Ishikawa (cell line): ENCODE measurements around the gene DACH1.

Experiments
- CEBPB ChIP-seq: IDR thresholded peaks from 2 replicates; pipeline ENCODE4 v1.6.1; 2012
- CREB1 ChIP-seq: IDR thresholded peaks from 2 replicates; pipeline ENCODE4 v1.6.1; 2012; ENCODE audit warnings: low read depth
- EGR1 ChIP-seq: IDR thresholded peaks from 2 replicates; pipeline ENCODE4 v1.6.1; 2012
- EP300 ChIP-seq: IDR thresholded peaks from 2 replicates; pipeline ENCODE4 v1.6.1; 2012; ENCODE audit warnings: borderline replicate concordance
- FOXM1 ChIP-seq: IDR thresholded peaks from 2 replicates; pipeline ENCODE4 v1.6.1; 2012; ENCODE audit warnings: low read depth, borderline replicate concordance
- NFIC ChIP-seq: IDR thresholded peaks from 2 replicates; pipeline ENCODE4 v1.6.1; 2012
- RAD21 ChIP-seq: IDR thresholded peaks from 2 replicates; pipeline ENCODE4 v1.6.1; 2012; ENCODE audit warnings: low read depth
- TAF1 ChIP-seq: IDR thresholded peaks from 2 replicates; pipeline ENCODE4 v1.6.1; 2012; ENCODE audit warnings: low read depth, mild to moderate bottlenecking
- TCF12 ChIP-seq: IDR thresholded peaks from 2 replicates; pipeline ENCODE4 v1.6.1; 2012; ENCODE audit warnings: low read depth
- TEAD4 ChIP-seq: IDR thresholded peaks from 2 replicates; pipeline ENCODE4 v1.6.1; 2012
- YY1 ChIP-seq: IDR thresholded peaks from 2 replicates; pipeline ENCODE4 v1.6.1; 2012; ENCODE audit warnings: low read depth
- ZBTB7A ChIP-seq: IDR thresholded peaks from 2 replicates; pipeline ENCODE4 v1.6.1; 2012; ENCODE audit warnings: low read depth
- TF ChIP-seq, protein P1 (sequence below): IDR thresholded peaks from 2 replicates; pipeline ENCODE4 v1.6.1; 2012
- TF ChIP-seq, protein P2 (sequence below): IDR thresholded peaks from 2 replicates; pipeline ENCODE4 v1.6.1; 2012; ENCODE audit warnings: low read depth, mild to moderate bottlenecking
- TF ChIP-seq, protein P3 (sequence below): IDR thresholded peaks from 2 replicates; pipeline ENCODE4 v1.6.1; 2012

Gene DACH1

DNA sequence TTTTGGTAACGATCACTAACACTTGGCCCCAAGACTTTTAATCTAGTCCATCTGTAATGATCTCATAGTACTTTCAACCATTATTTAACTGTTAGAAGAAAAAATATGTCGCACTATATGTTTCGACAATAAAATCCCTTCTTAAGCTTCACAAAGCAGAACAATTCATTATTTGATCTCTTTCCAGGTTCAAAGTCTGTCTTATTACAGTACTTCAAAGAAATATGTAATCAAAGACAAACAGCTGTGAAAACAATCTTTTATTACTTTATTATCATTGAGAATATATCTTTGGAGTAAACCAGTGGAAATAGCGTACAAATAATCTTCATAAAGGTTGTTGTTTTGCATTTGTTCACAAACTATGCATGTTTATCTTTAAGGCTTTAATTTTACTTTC lies 93.5 kb downstream of the DACH1 start:
- no peak for TF ChIP-seq ZBTB7A

DNA sequence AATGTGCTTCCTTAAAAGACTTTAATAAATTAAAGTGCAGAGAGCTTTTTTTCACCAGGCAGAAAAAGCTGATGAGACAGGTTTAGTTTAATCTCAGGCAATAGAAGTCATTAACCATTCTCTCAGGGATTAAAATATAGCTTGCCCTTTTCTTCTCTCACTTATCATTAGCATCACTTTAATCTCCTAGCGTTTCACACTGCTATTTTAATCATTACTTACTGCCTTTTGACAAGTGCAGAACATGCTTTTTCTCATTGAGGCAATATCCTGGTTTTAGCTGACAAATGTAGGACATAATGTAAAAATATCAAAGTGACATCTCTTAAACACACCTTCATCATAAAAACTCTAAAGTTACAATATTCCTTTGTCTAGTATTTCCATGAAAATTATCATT lies 94.6 kb downstream of the DACH1 start:
- TF ChIP-seq CREB1 (no peak), FOXM1 (no peak), NFIC (no peak), RAD21 (no peak), CEBPB (no peak), EGR1 (no peak), YY1 (no peak), EP300 (no peak), ZBTB7A (no peak), TCF12 (no peak), TAF1 (no peak), TEAD4 (no peak)
- TF ChIP-seq, protein P1, sequence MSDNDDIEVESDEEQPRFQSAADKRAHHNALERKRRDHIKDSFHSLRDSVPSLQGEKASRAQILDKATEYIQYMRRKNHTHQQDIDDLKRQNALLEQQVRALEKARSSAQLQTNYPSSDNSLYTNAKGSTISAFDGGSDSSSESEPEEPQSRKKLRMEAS, result no peak
- TF ChIP-seq, protein P2, sequence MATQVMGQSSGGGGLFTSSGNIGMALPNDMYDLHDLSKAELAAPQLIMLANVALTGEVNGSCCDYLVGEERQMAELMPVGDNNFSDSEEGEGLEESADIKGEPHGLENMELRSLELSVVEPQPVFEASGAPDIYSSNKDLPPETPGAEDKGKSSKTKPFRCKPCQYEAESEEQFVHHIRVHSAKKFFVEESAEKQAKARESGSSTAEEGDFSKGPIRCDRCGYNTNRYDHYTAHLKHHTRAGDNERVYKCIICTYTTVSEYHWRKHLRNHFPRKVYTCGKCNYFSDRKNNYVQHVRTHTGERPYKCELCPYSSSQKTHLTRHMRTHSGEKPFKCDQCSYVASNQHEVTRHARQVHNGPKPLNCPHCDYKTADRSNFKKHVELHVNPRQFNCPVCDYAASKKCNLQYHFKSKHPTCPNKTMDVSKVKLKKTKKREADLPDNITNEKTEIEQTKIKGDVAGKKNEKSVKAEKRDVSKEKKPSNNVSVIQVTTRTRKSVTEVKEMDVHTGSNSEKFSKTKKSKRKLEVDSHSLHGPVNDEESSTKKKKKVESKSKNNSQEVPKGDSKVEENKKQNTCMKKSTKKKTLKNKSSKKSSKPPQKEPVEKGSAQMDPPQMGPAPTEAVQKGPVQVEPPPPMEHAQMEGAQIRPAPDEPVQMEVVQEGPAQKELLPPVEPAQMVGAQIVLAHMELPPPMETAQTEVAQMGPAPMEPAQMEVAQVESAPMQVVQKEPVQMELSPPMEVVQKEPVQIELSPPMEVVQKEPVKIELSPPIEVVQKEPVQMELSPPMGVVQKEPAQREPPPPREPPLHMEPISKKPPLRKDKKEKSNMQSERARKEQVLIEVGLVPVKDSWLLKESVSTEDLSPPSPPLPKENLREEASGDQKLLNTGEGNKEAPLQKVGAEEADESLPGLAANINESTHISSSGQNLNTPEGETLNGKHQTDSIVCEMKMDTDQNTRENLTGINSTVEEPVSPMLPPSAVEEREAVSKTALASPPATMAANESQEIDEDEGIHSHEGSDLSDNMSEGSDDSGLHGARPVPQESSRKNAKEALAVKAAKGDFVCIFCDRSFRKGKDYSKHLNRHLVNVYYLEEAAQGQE, result no peak
- TF ChIP-seq, protein P3, sequence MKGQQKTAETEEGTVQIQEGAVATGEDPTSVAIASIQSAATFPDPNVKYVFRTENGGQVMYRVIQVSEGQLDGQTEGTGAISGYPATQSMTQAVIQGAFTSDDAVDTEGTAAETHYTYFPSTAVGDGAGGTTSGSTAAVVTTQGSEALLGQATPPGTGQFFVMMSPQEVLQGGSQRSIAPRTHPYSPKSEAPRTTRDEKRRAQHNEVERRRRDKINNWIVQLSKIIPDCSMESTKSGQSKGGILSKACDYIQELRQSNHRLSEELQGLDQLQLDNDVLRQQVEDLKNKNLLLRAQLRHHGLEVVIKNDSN, result no peak

DNA sequence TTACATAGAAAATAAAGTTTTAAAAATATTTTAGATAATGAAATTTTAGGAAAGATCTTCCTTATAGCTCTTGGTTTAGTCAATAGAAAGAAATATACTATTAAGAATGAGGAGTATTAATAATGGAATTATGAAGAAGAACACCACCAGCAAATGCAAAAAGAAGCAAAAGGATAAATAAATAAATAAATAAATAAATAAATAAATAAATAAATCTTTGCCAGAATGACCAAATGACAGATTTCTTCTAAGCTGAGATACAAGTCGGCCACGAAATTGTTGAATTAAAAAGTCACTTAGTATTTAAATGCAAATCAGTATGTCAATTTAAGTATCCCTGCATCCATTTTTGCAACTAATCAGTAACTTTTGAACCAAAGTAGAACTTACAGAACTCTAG lies 95.9 kb downstream of the DACH1 start:
- TF ChIP-seq RAD21 (no peak), FOXM1 (no peak), TCF12 (no peak), CREB1 (no peak), YY1 (no peak), EP300 (no peak), NFIC (no peak), TAF1 (no peak), ZBTB7A (no peak), TEAD4 (no peak)
- TF ChIP-seq, protein P2, result no peak
- TF ChIP-seq, protein P1, result no peak

DNA sequence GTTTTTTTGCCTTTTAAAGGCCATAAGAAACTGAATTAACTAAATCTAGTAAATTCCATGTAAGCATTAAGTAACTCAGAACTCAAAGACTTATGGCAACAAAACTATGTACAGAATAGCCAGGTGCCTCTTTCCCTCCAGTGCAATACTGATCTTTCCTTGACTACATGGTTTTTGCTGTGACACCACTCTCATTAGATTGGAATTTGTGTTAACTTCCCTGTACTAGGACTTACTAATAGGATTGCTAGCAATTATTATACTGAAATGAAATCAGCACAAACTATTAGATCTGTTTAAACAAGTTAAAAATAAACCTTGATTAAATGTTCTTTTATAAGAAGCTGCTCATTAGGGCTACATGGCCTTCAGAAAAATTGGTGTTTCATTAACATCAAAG lies 96.3 kb downstream of the DACH1 start:
- TF ChIP-seq CREB1 (no peak), ZBTB7A (no peak), CEBPB (no peak), YY1 (no peak), TCF12 (no peak), NFIC (no peak), EP300 (no peak), TEAD4 (no peak), RAD21 (no peak), TAF1 (no peak)
- TF ChIP-seq, protein P2, result no peak
- TF ChIP-seq, protein P1, result no peak
- TF ChIP-seq, protein P3, result no peak

DNA sequence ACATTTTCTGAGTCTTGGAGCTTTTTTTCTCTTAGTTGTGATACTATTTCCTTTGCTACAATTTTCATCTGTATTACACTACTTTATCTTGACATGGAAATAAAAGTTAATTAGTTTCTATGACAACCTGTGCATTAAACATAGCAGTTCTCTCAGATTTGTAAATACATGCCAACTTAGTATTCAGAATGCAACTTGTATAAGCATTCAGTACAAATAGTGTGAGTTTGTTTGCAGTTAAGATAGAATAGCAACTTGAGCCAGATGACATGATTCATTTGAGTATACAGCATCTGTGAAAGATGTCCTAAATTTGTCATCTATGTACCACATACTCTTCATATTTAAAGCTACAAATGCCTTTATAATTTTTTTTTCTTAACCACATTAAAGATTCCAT lies 98.1 kb downstream of the DACH1 start:
- TF ChIP-seq YY1, result no peak
- no peak for TF ChIP-seq TEAD4
- no peak for TF ChIP-seq TCF12
- TF ChIP-seq CEBPB, result no peak
- TF ChIP-seq NFIC, result no peak
- TF ChIP-seq EP300, result no peak
- no peak for TF ChIP-seq TAF1
- TF ChIP-seq FOXM1, result no peak
- TF ChIP-seq RAD21, result no peak
- TF ChIP-seq CREB1, result no peak
- TF ChIP-seq ZBTB7A, result no peak
- TF ChIP-seq EGR1, result no peak
- TF ChIP-seq, protein P1, result no peak
- TF ChIP-seq, protein P2, result no peak
- TF ChIP-seq, protein P3, result no peak
